ENCODE results near the gene THADA. TPM values are rescaled to one million over a fixed set of nuclear protein-coding genes. Genes with fewer than 3 reads are reported as not detected.

Gene THADA
- total and polyA plus RNA-seq, 2 experiments from 2014 or later, result 10.8 to 18.8 TPM

DNA sequence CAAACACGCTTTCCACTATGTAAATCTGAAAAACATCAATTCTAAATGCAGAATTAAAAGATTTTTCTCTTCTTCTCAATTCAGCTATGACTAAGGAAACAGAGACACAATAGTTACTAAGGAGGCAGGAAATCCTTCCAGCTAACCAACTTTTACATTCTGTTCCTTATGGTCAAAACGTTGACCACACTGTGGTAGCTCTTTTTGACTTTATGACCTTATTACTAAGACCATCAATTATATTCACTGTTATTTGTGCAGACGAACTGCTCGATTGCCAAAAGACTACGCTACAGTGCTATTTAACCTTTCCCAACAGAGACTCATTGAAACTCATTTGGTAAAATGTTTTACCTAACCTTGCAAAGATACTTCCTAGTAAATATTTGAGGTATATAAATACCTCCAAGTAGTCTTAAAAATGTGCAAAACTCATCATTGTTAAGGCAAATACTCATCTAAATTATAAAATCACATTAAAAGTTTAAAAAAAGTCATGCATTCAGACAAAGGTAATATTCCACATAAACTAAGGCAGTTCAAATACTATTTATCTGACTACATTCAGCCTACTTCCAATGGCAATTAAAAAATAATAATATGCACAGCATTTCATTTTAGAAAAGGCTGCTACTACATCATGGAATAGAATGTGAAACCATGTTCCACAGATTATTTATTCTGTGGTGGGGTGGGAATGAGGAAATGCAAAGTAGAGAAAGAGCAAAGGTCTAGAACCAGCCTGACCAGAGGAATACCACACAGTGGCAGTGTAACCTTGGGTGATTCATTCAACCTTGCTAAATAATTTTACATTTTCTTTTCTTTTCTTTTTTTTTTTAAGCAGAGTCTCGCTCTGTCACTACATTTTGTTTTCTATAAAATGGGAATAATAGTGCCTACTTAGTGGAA lies 139.9 kb downstream of the THADA start:
- H3K9me3 ChIP-seq (ENCODE audit: low read depth), result no peaks in the 10 kb centered on the region
- H3K4me1 ChIP-seq (ENCODE audit: insufficient read depth), result peaks cover 7% of the 10 kb centered on the region
- no peaks in the 10 kb centered on the region for H3K9me2 ChIP-seq (replicated peaks; ENCODE audit: insufficient read depth)
- no peak overlapping the region for H3K4me3 ChIP-seq
- H2AFZ ChIP-seq, result no peak overlapping the region
- H3K27me3 ChIP-seq, result no peaks in the 10 kb centered on the region
- peak; percentile 30 for DNase-seq (ENCODE audit: low spot score)
- peak overlapping the region; percentile 19 for H3K27ac ChIP-seq
- 83% methylated on average over 6 of the region's 6 CpGs for WGBS (ENCODE audit: low lambda C conversion rate, missing lambda C conversion rate)
- no peaks in the 10 kb centered on the region for H3K79me2 ChIP-seq
- no peak for TF ChIP-seq EZH2phosphoT487 (IDR thresholded peaks at IDR 0.05; ENCODE audit: low read depth, severe bottlenecking, unreplicated experiment)
- no peak for TF ChIP-seq EZH2 (IDR thresholded peaks at IDR 0.05; ENCODE audit: borderline replicate concordance)
- TF ChIP-seq, protein P1, sequence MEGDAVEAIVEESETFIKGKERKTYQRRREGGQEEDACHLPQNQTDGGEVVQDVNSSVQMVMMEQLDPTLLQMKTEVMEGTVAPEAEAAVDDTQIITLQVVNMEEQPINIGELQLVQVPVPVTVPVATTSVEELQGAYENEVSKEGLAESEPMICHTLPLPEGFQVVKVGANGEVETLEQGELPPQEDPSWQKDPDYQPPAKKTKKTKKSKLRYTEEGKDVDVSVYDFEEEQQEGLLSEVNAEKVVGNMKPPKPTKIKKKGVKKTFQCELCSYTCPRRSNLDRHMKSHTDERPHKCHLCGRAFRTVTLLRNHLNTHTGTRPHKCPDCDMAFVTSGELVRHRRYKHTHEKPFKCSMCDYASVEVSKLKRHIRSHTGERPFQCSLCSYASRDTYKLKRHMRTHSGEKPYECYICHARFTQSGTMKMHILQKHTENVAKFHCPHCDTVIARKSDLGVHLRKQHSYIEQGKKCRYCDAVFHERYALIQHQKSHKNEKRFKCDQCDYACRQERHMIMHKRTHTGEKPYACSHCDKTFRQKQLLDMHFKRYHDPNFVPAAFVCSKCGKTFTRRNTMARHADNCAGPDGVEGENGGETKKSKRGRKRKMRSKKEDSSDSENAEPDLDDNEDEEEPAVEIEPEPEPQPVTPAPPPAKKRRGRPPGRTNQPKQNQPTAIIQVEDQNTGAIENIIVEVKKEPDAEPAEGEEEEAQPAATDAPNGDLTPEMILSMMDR (IDR thresholded peaks at IDR 0.05; ENCODE audit: poor library complexity), result no peak
- H3K36me3 ChIP-seq (replicated peaks; ENCODE audit: insufficient read depth, low read depth), result no peaks in the 10 kb centered on the region
- no peaks in the 10 kb centered on the region for H4K20me1 ChIP-seq (ENCODE audit: insufficient read depth, poor library complexity, severe bottlenecking)
- peak overlapping the region; percentile 7 for H3K4me2 ChIP-seq

DNA sequence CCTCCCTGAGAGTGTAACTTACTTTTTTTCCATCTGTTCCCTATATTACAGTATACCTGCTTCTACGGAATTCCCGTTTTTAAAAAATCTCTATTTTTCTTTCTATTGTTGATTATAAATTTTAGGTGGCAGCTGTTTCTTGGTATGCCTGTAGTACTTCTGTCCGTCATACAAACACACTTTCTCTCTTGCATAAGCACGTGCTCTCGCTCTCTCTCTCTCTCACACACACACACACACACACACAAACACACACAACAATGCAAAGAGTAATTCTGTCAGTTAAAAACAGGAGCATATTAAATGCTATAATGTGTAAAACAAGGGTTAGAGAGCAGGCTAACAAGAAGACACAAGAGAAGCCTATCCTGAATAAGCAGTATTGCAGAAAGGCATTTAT lies 140.5 kb downstream of the THADA start:
- Histone ChIP-seq H3K4me1 (ENCODE audit: insufficient read depth) (peaks cover 7% of the 10 kb centered on the region), H3K36me3 (replicated peaks; ENCODE audit: insufficient read depth, low read depth) (no peaks in the 10 kb centered on the region), H3K27me3 (no peaks in the 10 kb centered on the region), H3K9me2 (replicated peaks; ENCODE audit: insufficient read depth) (no peaks in the 10 kb centered on the region), H4K20me1 (ENCODE audit: insufficient read depth, poor library complexity, severe bottlenecking) (no peaks in the 10 kb centered on the region), H3K4me3 (no peak overlapping the region), H3K79me2 (no peaks in the 10 kb centered on the region), H3K4me2 (no peak overlapping the region), H3K27ac (no peak overlapping the region), H2AFZ (no peak overlapping the region), H3K9me3 (ENCODE audit: low read depth) (no peaks in the 10 kb centered on the region)
- TF ChIP-seq, protein P1 (IDR thresholded peaks at IDR 0.05; ENCODE audit: poor library complexity), result no peak
- no peak for TF ChIP-seq EZH2phosphoT487 (IDR thresholded peaks at IDR 0.05; ENCODE audit: low read depth, severe bottlenecking, unreplicated experiment)
- no peak for TF ChIP-seq EZH2 (IDR thresholded peaks at IDR 0.05; ENCODE audit: borderline replicate concordance)
- 86% methylated on average over 5 of the region's 5 CpGs for WGBS (ENCODE audit: low lambda C conversion rate, missing lambda C conversion rate)
- no peak for DNase-seq (ENCODE audit: low spot score)

GRCh38 chr2:43454791-43455190 lies 141.0 kb downstream of the THADA start:
- H3K4me2 ChIP-seq, result no peak overlapping the region
- no peak overlapping the region for H3K4me3 ChIP-seq
- 87% methylated on average over 2 of the region's 2 CpGs for WGBS (ENCODE audit: low lambda C conversion rate, missing lambda C conversion rate)

More at GRCh38 chr2:43454791-43455190, 141.0 kb downstream of the THADA start:
- Histone ChIP-seq H2AFZ (no peak overlapping the region), H3K9me3 (ENCODE audit: low read depth) (no peaks in the 10 kb centered on the region), H3K36me3 (replicated peaks; ENCODE audit: insufficient read depth, low read depth) (no peaks in the 10 kb centered on the region), H3K27ac (no peak overlapping the region), H3K4me1 (ENCODE audit: insufficient read depth) (peaks cover 7% of the 10 kb centered on the region), H3K79me2 (no peaks in the 10 kb centered on the region), H3K27me3 (no peaks in the 10 kb centered on the region), H3K9me2 (replicated peaks; ENCODE audit: insufficient read depth) (no peaks in the 10 kb centered on the region), H4K20me1 (ENCODE audit: insufficient read depth, poor library complexity, severe bottlenecking) (no peaks in the 10 kb centered on the region)
- no peak for DNase-seq (ENCODE audit: low spot score)
- no peak for TF ChIP-seq EZH2phosphoT487 (IDR thresholded peaks at IDR 0.05; ENCODE audit: low read depth, severe bottlenecking, unreplicated experiment)
- TF ChIP-seq, protein P1 (IDR thresholded peaks at IDR 0.05; ENCODE audit: poor library complexity), result no peak
- no peak for TF ChIP-seq EZH2 (IDR thresholded peaks at IDR 0.05; ENCODE audit: borderline replicate concordance)

Measured in hepatocyte (in vitro differentiated cells).